ENCODE measurements around the gene RNASEH2C.
"Not testable (repeated sequence)": the region's sequence is repeated elsewhere in the genome, so short reads cannot be mapped to it uniquely, and the experiment has no call there.

The RNASEH2C gene

DNA sequence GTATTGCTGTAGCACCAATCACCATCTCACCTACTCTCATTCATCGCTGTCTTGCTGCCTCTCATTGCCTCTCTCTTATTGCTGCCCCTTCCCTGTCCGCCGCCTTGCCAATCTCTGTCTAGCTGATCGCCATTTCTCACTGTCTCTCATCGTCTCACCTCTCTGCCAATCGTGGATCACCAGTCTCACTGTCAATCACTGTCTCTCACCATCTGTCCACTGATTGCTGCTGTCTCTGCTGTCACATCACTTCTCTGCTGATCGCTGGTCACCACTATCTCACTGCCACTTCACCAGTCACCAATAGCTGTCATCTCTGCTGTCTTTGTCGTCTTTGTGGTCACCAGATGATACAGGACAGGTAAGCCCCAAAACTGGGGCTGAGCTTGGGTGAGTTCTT, 20.6 kb upstream of the RNASEH2C start:
- Histone ChIP-seq H2AFZ (ENCODE audit: low read depth, low read length) (no peak overlapping the region), H3K79me1 (replicated peaks; ENCODE audit: low read length, poor library complexity, severe bottlenecking) (no peaks in the 10 kb centered on the region), H3K9me3 (ENCODE audit: control insufficient read depth, low read length) (peaks cover 14% of the 10 kb centered on the region), H3K4me3 (ENCODE audit: insufficient read depth in 1 of 2, low read depth in 1 of 2, low read length in 2 of 2) (no peak overlapping the region), H3K18ac (ENCODE audit: low read depth in 1 of 2, low read length in 2 of 2) (no peak overlapping the region), H3K4me2 (ENCODE audit: low read length, poor library complexity, severe bottlenecking) (no peak overlapping the region), H3K23ac (ENCODE audit: low read length in 2 of 2) (no peak overlapping the region), H2BK5ac (ENCODE audit: low read depth, low read length, poor library complexity, severe bottlenecking) (no peak overlapping the region), H2BK15ac (ENCODE audit: low read depth, poor library complexity, severe bottlenecking) (no peak overlapping the region), H4K91ac (ENCODE audit: low read length) (no peak overlapping the region), H3K4me1 (ENCODE audit: control insufficient read depth, insufficient read depth, low read depth, low read length) (peaks cover 2% of the 10 kb centered on the region), H3K27me3 (ENCODE audit: control insufficient read depth in 1 of 2, insufficient read depth in 1 of 2, low read length in 2 of 2) (peaks cover 9 to 13% of the 10 kb centered on the region in 2 experiments), H3K36me3 (ENCODE audit: control insufficient read depth in 1 of 2, insufficient read depth in 2 of 2, low read depth in 1 of 2, low read length in 2 of 2) (no peaks in the 10 kb centered on the region), H2AK5ac (ENCODE audit: low read length, severe bottlenecking) (no peak overlapping the region), H3K27ac (ENCODE audit: low read length, poor library complexity, severe bottlenecking) (no peak overlapping the region), H2BK12ac (ENCODE audit: low read length in 2 of 2) (no peak overlapping the region), H3K4ac (ENCODE audit: low read depth in 1 of 2, low read length in 2 of 2) (no peak overlapping the region), H4K8ac (ENCODE audit: low read length) (no peak overlapping the region), H2BK120ac (ENCODE audit: low read depth, low read length) (no peak overlapping the region), H3K9ac (ENCODE audit: low read length) (no peak overlapping the region), H3K14ac (ENCODE audit: low read length in 2 of 2) (no peak overlapping the region)
- WGBS = 80% methylated on average over 8 of the region's 8 CpGs
- DNase-seq = no peak

DNA sequence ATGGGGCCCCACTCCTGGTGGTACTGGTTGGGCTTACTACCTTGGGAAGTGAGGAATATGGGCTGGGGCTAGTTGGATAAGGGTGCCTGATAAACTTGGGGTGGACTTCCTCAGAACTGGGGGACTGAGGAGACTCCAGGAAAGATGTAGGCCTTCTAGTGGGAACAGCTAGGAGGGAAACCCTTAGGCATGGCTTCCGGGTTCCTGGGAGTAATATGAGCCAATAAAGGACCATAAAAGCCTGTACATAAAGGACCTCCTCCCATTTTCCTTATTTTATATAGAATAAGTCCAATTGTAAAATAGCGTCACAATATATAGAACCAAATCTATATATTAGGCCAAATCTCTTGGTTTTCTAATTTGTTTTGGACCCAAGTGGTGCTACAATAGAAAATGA, 18.4 kb upstream of the RNASEH2C start:
- Histone ChIP-seq H2BK5ac (ENCODE audit: low read depth, low read length, poor library complexity, severe bottlenecking) (no peak overlapping the region), H3K18ac (ENCODE audit: low read depth in 1 of 2, low read length in 2 of 2) (no peak overlapping the region), H4K91ac (ENCODE audit: low read length) (no peak overlapping the region), H3K36me3 (ENCODE audit: control insufficient read depth in 1 of 2, insufficient read depth in 2 of 2, low read depth in 1 of 2, low read length in 2 of 2) (no peaks in the 10 kb centered on the region), H2AK5ac (ENCODE audit: low read length, severe bottlenecking) (no peak overlapping the region), H3K4me1 (ENCODE audit: control insufficient read depth, insufficient read depth, low read depth, low read length) (no peaks in the 10 kb centered on the region), H3K27me3 (ENCODE audit: control insufficient read depth in 1 of 2, insufficient read depth in 1 of 2, low read length in 2 of 2) (peaks cover 4 to 9% of the 10 kb centered on the region in 2 experiments), H3K4ac (ENCODE audit: low read depth in 1 of 2, low read length in 2 of 2) (no peak overlapping the region), H3K4me3 (ENCODE audit: insufficient read depth in 1 of 2, low read depth in 1 of 2, low read length in 2 of 2) (no peak overlapping the region), H3K4me2 (ENCODE audit: low read length, poor library complexity, severe bottlenecking) (no peak overlapping the region), H4K8ac (ENCODE audit: low read length) (no peak overlapping the region), H3K27ac (ENCODE audit: low read length, poor library complexity, severe bottlenecking) (no peak overlapping the region), H3K79me1 (replicated peaks; ENCODE audit: low read length, poor library complexity, severe bottlenecking) (no peaks in the 10 kb centered on the region), H3K9ac (ENCODE audit: low read length) (no peak overlapping the region), H3K14ac (ENCODE audit: low read length in 2 of 2) (no peak overlapping the region), H3K23ac (ENCODE audit: low read length in 2 of 2) (no peak overlapping the region), H2BK15ac (ENCODE audit: low read depth, poor library complexity, severe bottlenecking) (no peak overlapping the region), H2BK12ac (ENCODE audit: low read length in 2 of 2) (no peak overlapping the region), H3K9me3 (ENCODE audit: control insufficient read depth, low read length) (peaks cover 15% of the 10 kb centered on the region), H2AFZ (ENCODE audit: low read depth, low read length) (no peak overlapping the region), H2BK120ac (ENCODE audit: low read depth, low read length) (no peak overlapping the region)
- DNase-seq = no peak
- whole genome bisulfite sequencing = no CpG with 5 or more reads among the region's 2 CpGs

DNA sequence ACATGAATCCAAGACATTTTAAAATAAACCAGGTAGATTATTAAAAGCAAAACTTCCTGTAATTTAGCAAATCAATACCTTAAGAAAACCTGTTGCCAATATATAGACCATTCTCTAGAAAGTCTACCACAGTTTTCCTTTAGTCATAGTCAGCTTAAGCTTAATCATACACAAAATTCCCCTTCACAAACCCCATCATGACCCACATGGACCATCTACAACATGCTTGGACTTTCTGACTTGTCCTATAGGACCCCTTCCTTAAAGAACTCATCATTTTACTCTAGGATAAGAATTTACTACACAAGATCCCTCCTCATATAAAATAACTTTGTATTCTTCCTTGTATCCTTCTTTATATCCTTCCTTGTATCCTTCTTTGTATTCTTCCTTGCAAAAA, 16.2 kb upstream of the RNASEH2C start:
- Histone ChIP-seq H3K23ac (ENCODE audit: low read length in 2 of 2) (no peak overlapping the region), H3K27me3 (ENCODE audit: control insufficient read depth in 1 of 2, insufficient read depth in 1 of 2, low read length in 2 of 2) (peaks cover 0 to 9% of the 10 kb centered on the region in 2 experiments), H3K4ac (ENCODE audit: low read depth in 1 of 2, low read length in 2 of 2) (no peak overlapping the region), H2BK120ac (ENCODE audit: low read depth, low read length) (no peak overlapping the region), H3K18ac (ENCODE audit: low read depth in 1 of 2, low read length in 2 of 2) (no peak overlapping the region), H2BK15ac (ENCODE audit: low read depth, poor library complexity, severe bottlenecking) (no peak overlapping the region), H4K91ac (ENCODE audit: low read length) (no peak overlapping the region), H3K79me1 (replicated peaks; ENCODE audit: low read length, poor library complexity, severe bottlenecking) (no peaks in the 10 kb centered on the region), H3K4me3 (ENCODE audit: insufficient read depth in 1 of 2, low read depth in 1 of 2, low read length in 2 of 2) (no peak overlapping the region), H2AFZ (ENCODE audit: low read depth, low read length) (no peak overlapping the region), H4K8ac (ENCODE audit: low read length) (no peak overlapping the region), H3K36me3 (ENCODE audit: control insufficient read depth in 1 of 2, insufficient read depth in 2 of 2, low read depth in 1 of 2, low read length in 2 of 2) (no peaks in the 10 kb centered on the region), H3K4me1 (ENCODE audit: control insufficient read depth, insufficient read depth, low read depth, low read length) (no peaks in the 10 kb centered on the region), H2BK5ac (ENCODE audit: low read depth, low read length, poor library complexity, severe bottlenecking) (no peak overlapping the region), H3K14ac (ENCODE audit: low read length in 2 of 2) (no peak overlapping the region), H3K4me2 (ENCODE audit: low read length, poor library complexity, severe bottlenecking) (no peak overlapping the region), H3K9me3 (ENCODE audit: control insufficient read depth, low read length) (peaks cover 17% of the 10 kb centered on the region), H2AK5ac (ENCODE audit: low read length, severe bottlenecking) (no peak overlapping the region), H3K27ac (ENCODE audit: low read length, poor library complexity, severe bottlenecking) (no peak overlapping the region), H2BK12ac (ENCODE audit: low read length in 2 of 2) (no peak overlapping the region), H3K9ac (ENCODE audit: low read length) (no peak overlapping the region)
- no peak for DNase-seq

DNA sequence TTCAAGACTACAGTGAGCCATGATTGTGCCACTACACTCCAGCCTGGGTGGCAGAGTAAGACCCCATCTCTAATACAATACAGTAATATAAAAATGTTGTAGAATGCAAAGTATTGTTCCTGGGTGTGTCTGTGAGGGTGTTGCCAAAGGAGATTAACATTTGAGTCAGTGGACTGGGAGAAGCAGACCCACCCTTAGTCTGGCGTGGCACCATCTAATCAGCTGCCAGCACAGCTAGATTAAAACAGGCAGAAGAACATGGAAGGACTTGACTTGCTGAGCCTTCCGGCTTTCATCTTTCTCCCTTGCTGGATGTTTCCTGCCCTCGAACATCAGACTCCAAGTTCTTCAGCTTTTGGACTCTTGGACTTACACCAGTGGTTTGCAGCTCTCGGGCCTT, 14.5 kb upstream of the RNASEH2C start:
- H4K8ac ChIP-seq (ENCODE audit: low read length); H3K4me2 ChIP-seq (ENCODE audit: low read length, poor library complexity, severe bottlenecking): not testable (repeated sequence)

More for the DNA sequence above, 14.5 kb upstream of the RNASEH2C start:
- not testable (repeated sequence) for H2AFZ ChIP-seq (ENCODE audit: low read depth, low read length); H3K14ac ChIP-seq (ENCODE audit: low read length in 2 of 2); H3K4me1 ChIP-seq (ENCODE audit: control insufficient read depth, insufficient read depth, low read depth, low read length); H2AK5ac ChIP-seq (ENCODE audit: low read length, severe bottlenecking); DNase-seq; H2BK120ac ChIP-seq (ENCODE audit: low read depth, low read length); H3K36me3 ChIP-seq (ENCODE audit: control insufficient read depth in 1 of 2, insufficient read depth in 2 of 2, low read depth in 1 of 2, low read length in 2 of 2); H3K4ac ChIP-seq (ENCODE audit: low read depth in 1 of 2, low read length in 2 of 2); H3K9ac ChIP-seq (ENCODE audit: low read length); H2BK5ac ChIP-seq (ENCODE audit: low read depth, low read length, poor library complexity, severe bottlenecking); H2BK15ac ChIP-seq (ENCODE audit: low read depth, poor library complexity, severe bottlenecking); H4K91ac ChIP-seq (ENCODE audit: low read length); H3K27ac ChIP-seq (ENCODE audit: low read length, poor library complexity, severe bottlenecking); H3K4me3 ChIP-seq (ENCODE audit: insufficient read depth in 1 of 2, low read depth in 1 of 2, low read length in 2 of 2); H2BK12ac ChIP-seq (ENCODE audit: low read length in 2 of 2); H3K18ac ChIP-seq (ENCODE audit: low read depth in 1 of 2, low read length in 2 of 2); H3K27me3 ChIP-seq (ENCODE audit: control insufficient read depth in 1 of 2, insufficient read depth in 1 of 2, low read length in 2 of 2); H3K23ac ChIP-seq (ENCODE audit: low read length in 2 of 2); H3K79me1 ChIP-seq (replicated peaks; ENCODE audit: low read length, poor library complexity, severe bottlenecking)
- 75% methylated on average over 4 of the region's 4 CpGs for WGBS
- peaks cover 18% of the 10 kb centered on the region for H3K9me3 ChIP-seq (ENCODE audit: control insufficient read depth, low read length)

All from mesenchymal stem cell (in vitro differentiated cells and primary cell).